Urothelium cell line (cell line): ENCODE results near the gene RASSF7.

Source experiments
- DNase-seq: peaks from one replicate; pipeline ENCODE4 v3.0.0; 2011; ENCODE audit warnings: low spot score, mixed read lengths
- FAIRE-seq: peaks from 2 replicates; lab custom pipeline; 2011; peaks lifted over from hg19 to GRCh38; lab: Jason Lieb, UNC

RASSF7 gene

GRCh38 chr11:550746-551085 is 10.1 kb upstream of the RASSF7 start:
- DNase-seq, result no peak
- FAIRE-seq, result no peak

DNA sequence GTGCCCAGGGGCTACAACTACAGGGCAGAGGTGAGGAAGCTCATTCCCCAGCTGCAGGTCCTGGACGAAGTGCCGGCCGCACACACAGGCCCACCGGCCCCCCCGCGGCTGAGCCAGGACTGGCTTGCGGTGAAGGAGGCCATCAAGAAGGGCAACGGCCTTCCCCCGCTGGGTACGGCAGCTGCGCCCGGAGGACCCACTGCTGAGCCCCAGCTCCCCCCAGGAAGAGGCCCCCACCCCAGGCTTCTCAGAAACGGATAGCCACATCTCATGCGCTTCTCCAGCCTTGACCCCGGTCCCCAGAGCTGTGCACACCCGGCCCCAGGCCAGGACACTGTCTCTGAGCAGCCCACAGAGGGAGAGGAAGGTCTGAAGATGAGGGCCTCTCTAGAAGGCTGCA is 9.6 kb upstream of the RASSF7 start:
- FAIRE-seq (no peak), DNase-seq (no peak)

DNA sequence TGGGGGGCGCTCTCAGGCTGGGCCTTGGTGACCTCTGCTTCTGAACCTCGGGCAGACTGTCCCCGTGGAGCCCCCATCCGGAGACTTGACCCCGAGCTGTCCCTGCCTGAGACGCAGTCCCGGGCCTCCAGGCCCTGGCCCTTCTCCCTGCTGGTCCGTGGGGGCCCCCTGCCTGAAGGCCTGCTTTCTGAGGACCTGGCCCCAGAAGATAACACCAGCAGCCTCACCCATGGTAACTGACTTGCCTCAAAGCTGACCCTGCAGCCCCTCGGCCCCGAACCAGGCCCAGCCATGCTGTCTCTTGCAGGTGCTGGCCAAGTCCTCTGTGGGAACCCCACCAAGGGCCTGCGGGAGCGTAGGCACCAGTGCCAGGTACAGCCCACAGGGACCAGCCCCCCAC is 9.2 kb upstream of the RASSF7 start:
- DNase-seq, result no peak
- FAIRE-seq, result no peak

DNA sequence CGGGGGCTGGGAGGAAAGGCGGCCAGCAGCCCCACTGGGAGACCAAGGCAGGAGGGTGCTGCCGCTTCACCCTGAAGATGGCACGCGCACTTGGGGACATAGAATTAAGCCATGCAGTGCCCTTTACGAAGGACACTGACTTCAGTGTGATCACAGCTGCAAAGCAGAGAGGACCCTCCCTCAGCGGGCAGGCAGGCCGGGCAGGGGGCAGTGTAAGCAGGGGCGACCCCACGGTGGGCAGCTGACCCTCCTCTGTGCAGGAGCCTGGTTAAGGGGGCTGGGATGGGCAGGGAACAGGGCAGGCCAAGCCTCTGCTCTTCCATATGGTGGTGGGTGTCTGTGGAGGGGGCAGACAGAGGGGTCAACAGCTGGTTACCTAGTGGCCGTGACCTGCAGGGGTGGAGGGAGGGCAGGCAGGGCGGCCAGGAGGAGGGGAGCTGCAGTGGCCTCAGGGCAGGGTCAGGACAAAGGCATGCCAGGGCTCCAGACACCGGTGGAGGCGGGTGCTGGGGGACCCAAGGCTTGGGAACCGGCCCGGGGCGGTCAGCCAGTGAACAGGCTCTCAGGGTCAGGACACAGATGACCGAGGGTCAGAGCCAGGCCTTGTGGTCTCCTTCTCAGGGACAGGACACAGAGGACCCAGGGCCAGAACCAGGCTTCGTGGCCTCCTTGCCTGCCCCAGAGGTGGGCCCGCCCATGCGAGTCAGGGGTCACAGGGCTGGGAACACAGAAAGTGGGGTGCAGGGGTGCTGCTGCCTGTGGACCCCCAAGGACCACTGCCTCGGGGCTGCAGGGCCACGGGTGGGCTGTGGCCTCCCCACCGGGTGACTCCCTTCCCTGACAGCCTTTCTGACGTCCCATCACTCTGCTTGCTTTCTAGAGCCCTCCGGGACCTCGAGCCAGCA is 7.4 kb upstream of the RASSF7 start:
- DNase-seq (no peak), FAIRE-seq (no peak)

DNA sequence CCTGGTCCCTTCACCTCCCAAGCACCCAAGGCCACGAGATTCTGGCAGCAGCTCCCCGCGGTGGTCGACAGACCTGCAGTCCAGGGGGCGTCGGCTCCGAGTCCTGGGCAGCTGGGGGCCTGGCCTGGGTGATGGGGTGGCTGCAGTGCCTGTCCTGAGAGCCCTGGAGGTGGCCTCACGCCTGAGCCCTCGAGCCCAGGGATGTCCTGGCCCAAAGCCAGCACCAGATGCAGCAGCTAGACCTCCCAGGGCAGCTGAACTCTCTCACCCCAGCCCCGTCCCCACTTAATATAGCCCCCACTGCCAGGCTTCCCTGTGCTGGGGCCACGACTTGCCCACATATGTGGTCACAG is 6.8 kb upstream of the RASSF7 start:
- no peak for FAIRE-seq

GRCh38 chr11:554428-555226 is 6.1 kb upstream of the RASSF7 start:
- FAIRE-seq (no peak), DNase-seq (peak; percentile 64)

More for the DNA sequence above, 6.8 kb upstream of the RASSF7 start:
- DNase-seq, result no peak

GRCh38 chr11:555227-555779 is 5.5 kb upstream of the RASSF7 start:
- DNase-seq (no peak), FAIRE-seq (no peak)

- FAIRE-seq (no peak), DNase-seq (no peak)
Measured at GRCh38 chr11:555780-556661, 4.7 kb upstream of the RASSF7 start.

- DNase-seq, result no peak
- no peak for FAIRE-seq
Measured at GRCh38 chr11:556662-557256, 4.0 kb upstream of the RASSF7 start.

- FAIRE-seq, result no peak
- no peak for DNase-seq
Measured at GRCh38 chr11:557328-558132, 3.2 kb upstream of the RASSF7 start.

DNA sequence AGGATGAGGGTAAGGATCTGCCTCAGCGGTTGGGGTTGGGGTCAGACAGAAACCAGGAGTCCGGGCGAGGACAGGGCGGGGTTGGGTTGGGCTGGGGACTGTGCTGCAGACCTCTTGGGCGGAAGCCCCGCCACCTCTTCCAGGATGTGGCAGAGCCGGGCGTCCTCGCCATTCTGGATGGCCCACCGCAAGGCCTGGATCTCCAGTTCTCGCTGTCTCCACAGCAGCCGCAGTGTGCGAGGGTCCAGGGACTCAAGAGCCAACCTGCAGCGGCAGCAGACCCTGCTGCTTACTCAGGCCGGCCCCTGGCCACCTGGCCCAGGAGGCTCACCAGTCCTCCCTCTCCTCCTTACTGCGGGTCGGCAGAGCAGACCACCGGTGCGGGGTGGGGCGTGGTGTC is 2.3 kb upstream of the RASSF7 start:
- DNase-seq (no peak), FAIRE-seq (no peak)

DNA sequence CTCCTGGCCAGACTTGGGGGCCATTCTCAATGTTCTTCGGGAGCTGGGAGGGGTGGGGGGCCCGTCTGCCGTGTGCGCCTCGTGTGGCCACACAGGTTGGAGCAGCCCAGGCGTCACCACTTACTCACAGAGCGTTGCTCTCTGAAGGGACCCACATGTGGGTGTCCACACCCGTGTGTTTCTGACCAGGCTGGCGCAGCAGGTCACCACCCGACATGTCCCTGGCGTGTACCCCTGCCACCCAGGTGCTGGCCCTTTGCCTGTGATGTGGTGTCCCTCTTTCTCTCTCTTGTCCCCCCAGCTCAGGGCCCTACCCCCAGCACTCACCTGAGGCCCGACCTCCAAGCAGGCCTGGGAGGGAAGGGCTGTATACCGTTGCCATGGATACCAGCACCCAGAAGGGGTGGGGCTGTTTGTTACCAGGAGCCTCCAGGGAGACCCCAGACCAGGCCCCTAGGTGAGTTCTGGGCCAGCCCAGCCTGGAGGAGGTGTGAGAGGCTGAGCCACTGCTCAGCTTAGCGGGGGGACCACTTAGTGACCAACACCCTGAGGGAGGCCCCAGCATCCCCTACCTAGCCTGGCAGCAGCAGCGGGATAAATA is 1.6 kb upstream of the RASSF7 start:
- DNase-seq (no peak), FAIRE-seq (no peak)

DNA sequence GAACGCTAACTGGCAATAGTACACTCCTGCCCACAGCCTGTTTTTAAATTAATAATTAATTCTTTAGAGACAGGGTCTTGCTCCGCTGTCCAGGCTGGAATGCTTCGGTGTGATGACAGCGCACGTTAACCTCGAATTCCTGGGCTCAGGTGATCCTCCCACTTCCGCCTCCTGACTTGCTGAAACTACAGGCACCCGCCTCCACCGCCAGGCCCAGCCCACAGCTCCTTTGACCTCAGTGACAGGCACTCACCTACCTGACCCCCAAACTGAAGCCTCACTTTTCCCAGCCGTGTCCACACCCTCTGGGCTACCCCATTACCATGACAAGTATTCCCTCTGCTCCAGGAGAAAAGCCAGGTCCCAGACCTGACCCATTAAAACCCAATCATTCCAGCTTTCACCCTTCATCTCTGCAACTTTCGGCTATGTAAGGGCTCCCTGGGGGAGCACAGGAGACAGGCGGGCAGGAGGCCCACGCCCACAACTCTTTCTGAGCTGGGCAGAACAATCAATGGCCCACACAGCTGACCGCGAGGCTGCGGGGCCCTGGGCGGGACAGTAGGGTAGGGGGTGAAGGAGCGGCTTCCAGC is 962 bp upstream of the RASSF7 start:
- DNase-seq (no peak), FAIRE-seq (no peak)

GRCh38 chr11:561148-562003 is 606 bp downstream of the RASSF7 start:
- peak; percentile 57 for DNase-seq
- no peak for FAIRE-seq

- DNase-seq (no peak), FAIRE-seq (no peak)
Measured at GRCh38 chr11:562046-562645, 1.4 kb downstream of the RASSF7 start.

- FAIRE-seq (no peak), DNase-seq (no peak)
Measured at GRCh38 chr11:563066-563811, 2.5 kb downstream of the RASSF7 start.
